Trophoblast cell (in vitro differentiated cells and primary cell): ENCODE measurements around the gene AGR3.

ENCODE experiments used
- DNase-seq, 2 donors: peaks; one replicate each; pipeline ENCODE4 v3.0.0-alpha.2; 2016
- H2AFZ ChIP-seq: 2 replicates; pipeline ENCODE4 v1.6.1; 2013; ENCODE audit warnings: low read length, moderate library complexity, mild to moderate bottlenecking; ENCODE audit not compliant: insufficient read depth, poor library complexity
- H2AK5ac ChIP-seq: 2 replicates; pipeline ENCODE4 v1.6.1; 2013; ENCODE audit warnings: mild to moderate bottlenecking, low read length
- H2BK120ac ChIP-seq: 2 replicates; pipeline ENCODE4 v1.6.1; 2013; ENCODE audit warnings: low read length, mild to moderate bottlenecking, moderate library complexity; ENCODE audit not compliant: insufficient read depth, poor library complexity
- H2BK12ac ChIP-seq: 2 replicates; pipeline ENCODE4 v1.6.1; 2013; ENCODE audit warnings: mild to moderate bottlenecking, low read length, moderate library complexity
- H2BK5ac ChIP-seq: 2 replicates; pipeline ENCODE4 v1.6.1; 2013; ENCODE audit warnings: low read length, low read depth, moderate library complexity, mild to moderate bottlenecking; ENCODE audit not compliant: poor library complexity
- H3K14ac ChIP-seq: 2 replicates; pipeline ENCODE4 v1.6.1; 2013; ENCODE audit warnings: mild to moderate bottlenecking, low read length
- H3K18ac ChIP-seq: 2 replicates; pipeline ENCODE4 v1.6.1; 2013; ENCODE audit warnings: mild to moderate bottlenecking, low read length
- H3K23ac ChIP-seq: 2 replicates; pipeline ENCODE4 v1.6.1; 2013; ENCODE audit warnings: low read length
- H3K27ac ChIP-seq: 2 replicates; pipeline ENCODE4 v1.5.1; 2013; ENCODE audit warnings: low read depth, mild to moderate bottlenecking, inconsistent platforms, low read length, moderate library complexity
- H3K27me3 ChIP-seq: 2 replicates; pipeline ENCODE4 v1.6.1; 2013; ENCODE audit warnings: inconsistent platforms, mild to moderate bottlenecking, low read length, moderate library complexity; ENCODE audit not compliant: insufficient read depth
- H3K36me3 ChIP-seq, 2 experiments: 1 replicate in 1 of 2; 2 replicates in 1 of 2; pipeline ENCODE4 v1.6.1; 2013; ENCODE audit warnings: low read length in 2 of 2, mild to moderate bottlenecking in 2 of 2, moderate library complexity in 1 of 2; ENCODE audit not compliant: insufficient read depth in 2 of 2, control insufficient read depth in 1 of 2
- H3K4ac ChIP-seq: 2 replicates; pipeline ENCODE4 v1.6.1; 2013; ENCODE audit warnings: low read depth, mild to moderate bottlenecking, low read length, moderate library complexity
- H3K4me1 ChIP-seq, 2 experiments: 1 replicate in 1 of 2; 2 replicates in 1 of 2; pipeline ENCODE4 v1.6.1; 2013; ENCODE audit warnings: low read length in 2 of 2, mild to moderate bottlenecking in 2 of 2, moderate library complexity in 1 of 2; ENCODE audit not compliant: insufficient read depth in 2 of 2, control insufficient read depth in 1 of 2
- H3K4me2 ChIP-seq: 2 replicates; pipeline ENCODE4 v1.6.1; 2013; ENCODE audit warnings: inconsistent platforms, mild to moderate bottlenecking, low read length, moderate library complexity
- H3K4me3 ChIP-seq: 2 replicates; pipeline ENCODE4 v1.5.1; 2013; ENCODE audit warnings: mild to moderate bottlenecking, low read depth, low read length, inconsistent platforms
- H3K79me1 ChIP-seq: one replicate; pipeline ENCODE4 v1.6.1; 2013; ENCODE audit warnings: low read length
- H3K79me2 ChIP-seq: 2 replicates; pipeline ENCODE4 v1.6.1; 2013; ENCODE audit warnings: low read length, mild to moderate bottlenecking; ENCODE audit not compliant: control insufficient read depth, insufficient read depth, poor library complexity
- H3K9ac ChIP-seq: 2 replicates; pipeline ENCODE4 v1.6.1; 2013; ENCODE audit warnings: mild to moderate bottlenecking, low read length
- H3K9me3 ChIP-seq: 2 replicates; pipeline ENCODE4 v1.6.1; 2013; ENCODE audit warnings: low read depth, mild to moderate bottlenecking, control low read depth, inconsistent platforms, low read length; ENCODE audit not compliant: insufficient read depth
- H4K12ac ChIP-seq: 2 replicates; pipeline ENCODE4 v1.6.1; 2013; ENCODE audit warnings: low read depth, mild to moderate bottlenecking, low read length, moderate library complexity
- H4K8ac ChIP-seq: 2 replicates; pipeline ENCODE4 v1.6.1; 2013; ENCODE audit warnings: low read depth, mild to moderate bottlenecking, low read length, moderate library complexity
- H4K91ac ChIP-seq: one replicate; pipeline ENCODE4 v1.6.1; 2013; ENCODE audit warnings: low read depth, mild to moderate bottlenecking, low read length, moderate library complexity
- WGBS: extraction: QIAGEN DNeasy Blood & Tissue Kit; methylation state at CpG from one replicate; pipeline ENCODE4 v1.1.7; 2013; ENCODE audit warnings: missing lambda C conversion rate; ENCODE audit not compliant: insufficient read length, insufficient coverage; ENCODE audit errors: extremely low coverage; 5-methylcytosine and 5-hydroxymethylcytosine counted together

The AGR3 gene

GRCh38 chr7:16839646-16840045 lies 42.1 kb downstream of the AGR3 start:
- H4K91ac ChIP-seq = peak overlapping the region; percentile 2
- no peaks in the 10 kb centered on the region for H3K79me1 ChIP-seq
- H3K9me3 ChIP-seq = no peaks in the 10 kb centered on the region
- H4K8ac ChIP-seq = no peak overlapping the region
- no peak overlapping the region for H3K9ac ChIP-seq
- no peaks in the 10 kb centered on the region for H3K4me1 ChIP-seq
- no peak overlapping the region for H3K4ac ChIP-seq
- no peak overlapping the region for H3K4me3 ChIP-seq
- no peaks in the 10 kb centered on the region for H3K79me2 ChIP-seq
- H3K27ac ChIP-seq = no peak overlapping the region
- DNase-seq = peak in 1 of 2 donors; percentile 8
- no CpG with 5 or more reads among the region's 2 CpGs for WGBS
- no peak overlapping the region for H3K18ac ChIP-seq
- H2AK5ac ChIP-seq = no peak overlapping the region
- H3K27me3 ChIP-seq = no peaks in the 10 kb centered on the region
- no peaks in the 10 kb centered on the region for H3K36me3 ChIP-seq
- H2BK12ac ChIP-seq = no peak overlapping the region
- H3K14ac ChIP-seq = no peak overlapping the region
- H3K4me2 ChIP-seq = no peak overlapping the region
- no peak overlapping the region for H2BK120ac ChIP-seq
- no peak overlapping the region for H3K23ac ChIP-seq
- no peak overlapping the region for H4K12ac ChIP-seq
- no peak overlapping the region for H2AFZ ChIP-seq
- H2BK5ac ChIP-seq = no peak overlapping the region

DNA sequence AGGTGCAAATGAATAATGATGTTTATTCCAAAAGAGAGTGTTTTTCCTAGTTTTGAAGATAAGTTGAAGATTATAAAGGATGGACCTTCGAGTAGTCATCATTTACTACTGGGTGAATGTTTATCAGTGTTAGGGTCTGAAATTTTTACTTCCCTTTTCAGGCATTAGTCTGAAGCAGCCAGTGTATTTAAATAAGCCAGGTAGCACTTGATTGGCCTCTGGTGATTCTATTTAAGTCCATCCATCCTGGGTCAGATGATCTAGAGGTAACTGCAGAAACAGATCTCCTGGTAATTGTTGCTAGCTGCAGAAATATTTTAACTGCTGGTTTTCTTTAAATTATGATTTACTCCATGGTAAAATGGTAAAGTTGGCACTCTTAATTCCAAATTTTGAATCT lies 42.9 kb downstream of the AGR3 start:
- no peak overlapping the region for H4K12ac ChIP-seq
- H4K8ac ChIP-seq = no peak overlapping the region
- H2BK120ac ChIP-seq = no peak overlapping the region
- no peaks in the 10 kb centered on the region for H3K79me1 ChIP-seq
- no peaks in the 10 kb centered on the region for H3K4me1 ChIP-seq
- H4K91ac ChIP-seq = no peak overlapping the region
- no peak overlapping the region for H2BK12ac ChIP-seq
- H3K9me3 ChIP-seq = no peaks in the 10 kb centered on the region
- no peak overlapping the region for H3K4me3 ChIP-seq
- no peak overlapping the region for H3K14ac ChIP-seq
- whole genome bisulfite sequencing = no CpG with 5 or more reads among the region's 1 CpG
- no peak for DNase-seq
- no peak overlapping the region for H2AK5ac ChIP-seq
- H3K27ac ChIP-seq = no peak overlapping the region
- no peak overlapping the region for H3K4ac ChIP-seq
- H2BK5ac ChIP-seq = no peak overlapping the region
- H3K79me2 ChIP-seq = no peaks in the 10 kb centered on the region
- no peaks in the 10 kb centered on the region for H3K36me3 ChIP-seq
- H3K27me3 ChIP-seq = no peaks in the 10 kb centered on the region
- H3K4me2 ChIP-seq = no peak overlapping the region
- no peak overlapping the region for H3K23ac ChIP-seq
- no peak overlapping the region for H3K9ac ChIP-seq
- H2AFZ ChIP-seq = no peak overlapping the region
- no peak overlapping the region for H3K18ac ChIP-seq

DNA sequence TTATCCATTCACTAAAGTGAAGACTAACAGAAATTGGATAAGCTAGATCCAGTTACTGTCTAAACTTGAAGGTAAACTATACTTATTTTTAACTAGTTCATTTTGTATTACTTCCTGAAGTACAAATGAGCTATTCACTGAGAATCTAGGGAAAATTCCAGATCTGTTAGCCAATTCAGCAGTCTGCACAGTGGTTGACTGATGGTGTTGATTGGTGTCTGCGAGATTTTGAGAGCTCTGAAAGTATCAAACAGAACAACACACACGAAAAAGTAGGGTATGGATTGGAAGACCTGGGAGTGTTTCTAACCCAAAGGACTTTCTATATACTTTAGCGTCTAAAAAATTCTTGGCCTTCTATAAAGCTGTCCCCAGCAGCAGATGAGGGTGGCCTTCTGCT lies 43.4 kb downstream of the AGR3 start:
- no peaks in the 10 kb centered on the region for H3K79me1 ChIP-seq
- peak in 1 of 2 donors; percentile 27 for DNase-seq
- WGBS = no CpG with 5 or more reads among the region's 3 CpGs
- no peaks in the 10 kb centered on the region for H3K9me3 ChIP-seq
- no peak overlapping the region for H3K9ac ChIP-seq
- no peak overlapping the region for H3K27ac ChIP-seq
- H3K79me2 ChIP-seq = no peaks in the 10 kb centered on the region
- H3K14ac ChIP-seq = no peak overlapping the region
- H2AK5ac ChIP-seq = no peak overlapping the region
- H3K4ac ChIP-seq = no peak overlapping the region
- H2BK5ac ChIP-seq = no peak overlapping the region
- no peak overlapping the region for H4K91ac ChIP-seq
- H3K4me3 ChIP-seq = no peak overlapping the region
- H4K12ac ChIP-seq = no peak overlapping the region
- H2BK12ac ChIP-seq = no peak overlapping the region
- no peak overlapping the region for H4K8ac ChIP-seq
- no peak overlapping the region for H3K18ac ChIP-seq
- no peaks in the 10 kb centered on the region for H3K27me3 ChIP-seq
- no peaks in the 10 kb centered on the region for H3K4me1 ChIP-seq
- no peak overlapping the region for H3K23ac ChIP-seq
- H3K4me2 ChIP-seq = no peak overlapping the region
- no peak overlapping the region for H2BK120ac ChIP-seq
- H2AFZ ChIP-seq = no peak overlapping the region
- H3K36me3 ChIP-seq = no peaks in the 10 kb centered on the region

- no peak overlapping the region for H3K27ac ChIP-seq
- H2AK5ac ChIP-seq = no peak overlapping the region
- H3K36me3 ChIP-seq = no peaks in the 10 kb centered on the region
- no peak overlapping the region for H3K4me3 ChIP-seq
- no peak overlapping the region for H4K12ac ChIP-seq
- H2BK12ac ChIP-seq = no peak overlapping the region
- H3K9me3 ChIP-seq = no peaks in the 10 kb centered on the region
- no CpG with 5 or more reads among the region's 5 CpGs for WGBS
- H3K9ac ChIP-seq = no peak overlapping the region
- H3K79me2 ChIP-seq = no peaks in the 10 kb centered on the region
- no peak overlapping the region for H3K23ac ChIP-seq
- no peak overlapping the region for H3K14ac ChIP-seq
- H2BK5ac ChIP-seq = no peak overlapping the region
- H3K4ac ChIP-seq = no peak overlapping the region
- no peaks in the 10 kb centered on the region for H3K27me3 ChIP-seq
- no peak overlapping the region for H4K8ac ChIP-seq
- no peak overlapping the region for H4K91ac ChIP-seq
- H3K18ac ChIP-seq = no peak overlapping the region
- no peak overlapping the region for H2AFZ ChIP-seq
- peak; percentile 35 to 61 for DNase-seq
- no peaks in the 10 kb centered on the region for H3K79me1 ChIP-seq
- H3K4me1 ChIP-seq = no peaks in the 10 kb centered on the region
- no peak overlapping the region for H3K4me2 ChIP-seq
- H2BK120ac ChIP-seq = no peak overlapping the region
These were observed 45.3 kb downstream of the AGR3 start for GRCh38 chr7:16836481-16836880.
